GM23248 (cell line): ENCODE measurements around the gene ARHGEF38.

Experiments
- EZH2 ChIP-seq: fragments of 200-600 bp; sonication (generic); IDR thresholded peaks from 2 replicates; pipeline ENCODE4 v1.6.1; 2018; ENCODE audit warnings: antibody characterized with exemption, mild to moderate bottlenecking; ENCODE audit not compliant: insufficient read depth, poor library complexity, severe bottlenecking
- EZH2phosphoT487 ChIP-seq: fragments of 200-600 bp; sonication (generic); IDR thresholded peaks from 2 replicates; pipeline ENCODE4 v1.6.1; 2018; ENCODE audit warnings: antibody characterized with exemption, moderate library complexity, mild to moderate bottlenecking, low read depth; ENCODE audit not compliant: insufficient read depth

- TF ChIP-seq EZH2phosphoT487 (no peak), EZH2 (no peak)
Measured at GRCh38 chr4:105630670-105631655, 78.5 kb downstream of the ARHGEF38 start.
